Measurements from ENCODE around the gene ABCC1.
"Not testable (repeated sequence)": the region's sequence is repeated elsewhere in the genome, so short reads cannot be mapped to it uniquely, and the experiment has no call there.

The ABCC1 gene

DNA sequence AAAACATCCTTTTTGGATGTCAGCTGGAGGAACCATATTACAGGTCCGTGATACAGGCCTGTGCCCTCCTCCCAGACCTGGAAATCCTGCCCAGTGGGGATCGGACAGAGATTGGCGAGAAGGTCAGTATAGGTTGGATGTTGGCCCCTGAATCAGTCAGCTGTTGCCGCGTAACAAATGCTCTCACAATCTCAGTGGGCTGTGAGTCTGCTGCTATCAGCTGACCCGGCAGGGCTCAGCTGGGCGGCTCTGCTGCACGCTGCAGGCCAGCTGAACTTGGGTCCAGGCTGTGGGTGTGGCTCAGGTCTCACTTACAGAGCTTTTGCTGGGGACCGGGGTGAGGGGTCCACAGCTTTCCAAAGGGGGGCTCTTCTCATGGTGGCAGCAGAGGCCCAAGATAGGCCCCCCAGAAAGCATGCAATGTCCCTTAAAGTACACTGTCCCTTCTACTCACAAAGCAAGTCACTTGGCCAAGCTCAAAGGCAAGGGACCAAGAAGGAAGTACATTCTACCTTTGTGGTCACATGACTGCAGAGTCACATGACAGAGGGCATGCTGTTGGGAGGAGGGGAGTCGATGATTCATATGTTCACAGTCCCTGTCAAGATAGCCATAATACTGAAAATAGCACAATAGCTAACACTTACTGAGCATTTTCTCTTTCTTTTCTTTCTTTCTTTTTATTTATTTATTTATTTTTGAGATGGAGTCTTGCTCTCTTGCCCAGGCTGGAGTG, 134.2 kb downstream of the ABCC1 start:
- peak in 1 of 2 donors; percentile 5 for DNase-seq (ENCODE audit: low read depth in 2 of 2)

DNA sequence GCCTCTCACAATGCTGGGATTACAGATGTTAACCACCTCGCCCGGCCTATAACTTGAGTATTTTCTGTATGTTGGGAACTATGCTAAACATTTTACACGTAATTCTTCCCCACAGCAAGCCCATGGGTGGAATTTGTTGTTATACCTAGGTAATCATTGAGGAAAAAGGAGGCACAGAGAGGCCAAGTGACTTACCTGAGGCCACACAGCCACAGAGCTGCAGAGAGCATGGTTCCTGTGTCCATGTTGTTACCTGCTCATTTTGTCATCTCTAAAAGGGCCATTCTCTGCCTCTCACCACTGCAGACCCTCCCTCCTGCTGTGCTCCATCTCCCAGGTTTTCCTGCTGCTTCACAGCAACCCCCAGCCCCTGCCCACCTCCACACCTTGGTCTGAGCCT, 135.5 kb downstream of the ABCC1 start:
- DNase-seq (ENCODE audit: low read depth in 2 of 2) = no peak

DNA sequence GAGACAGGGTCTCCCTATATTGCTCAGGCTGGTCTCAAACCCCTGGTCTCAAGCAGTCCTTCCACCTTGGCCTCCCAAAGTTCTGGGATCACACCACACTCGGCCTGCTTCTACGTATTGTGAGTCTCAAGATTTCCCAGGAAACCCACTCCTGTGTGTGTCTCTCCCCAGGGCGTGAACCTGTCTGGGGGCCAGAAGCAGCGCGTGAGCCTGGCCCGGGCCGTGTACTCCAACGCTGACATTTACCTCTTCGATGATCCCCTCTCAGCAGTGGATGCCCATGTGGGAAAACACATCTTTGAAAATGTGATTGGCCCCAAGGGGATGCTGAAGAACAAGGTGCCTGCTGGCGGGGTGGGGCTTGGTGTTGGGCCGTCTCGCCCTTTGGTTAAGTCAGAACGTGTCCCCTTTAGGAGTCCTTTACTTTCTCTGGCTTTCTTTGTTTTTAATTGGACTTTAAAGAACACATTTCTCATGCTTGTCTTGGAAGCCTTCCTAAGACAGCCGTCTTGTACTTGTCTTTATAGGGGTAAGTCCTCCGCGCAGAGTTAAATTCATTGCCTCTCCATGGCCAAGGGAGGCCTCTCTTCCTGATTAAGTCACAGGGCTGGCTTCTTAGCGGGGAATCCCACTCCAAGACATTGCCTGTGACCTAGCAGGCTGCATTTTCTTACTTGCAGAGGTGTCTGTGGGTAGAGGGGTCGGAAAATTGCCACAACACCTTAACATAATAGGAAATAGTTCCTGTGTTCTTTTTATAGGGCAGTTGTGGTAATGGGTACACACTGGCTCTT, 137.4 kb downstream of the ABCC1 start:
- DNase-seq (ENCODE audit: low read depth in 2 of 2) = no peak

- DNase-seq (ENCODE audit: low read depth in 2 of 2) = no peak
These were observed 140.8 kb downstream of the ABCC1 start for GRCh38 chr16:16090238-16090637.

- DNase-seq (ENCODE audit: low read depth in 2 of 2) = no peak
These were observed 143.7 kb downstream of the ABCC1 start for GRCh38 chr16:16092925-16093627.

- no peak for DNase-seq (ENCODE audit: low read depth in 2 of 2)
These were observed 144.4 kb downstream of the ABCC1 start for GRCh38 chr16:16093628-16094332.

GRCh38 chr16:16095646-16096045, 146.2 kb downstream of the ABCC1 start:
- no peak for DNase-seq (ENCODE audit: low read depth in 2 of 2)

DNA sequence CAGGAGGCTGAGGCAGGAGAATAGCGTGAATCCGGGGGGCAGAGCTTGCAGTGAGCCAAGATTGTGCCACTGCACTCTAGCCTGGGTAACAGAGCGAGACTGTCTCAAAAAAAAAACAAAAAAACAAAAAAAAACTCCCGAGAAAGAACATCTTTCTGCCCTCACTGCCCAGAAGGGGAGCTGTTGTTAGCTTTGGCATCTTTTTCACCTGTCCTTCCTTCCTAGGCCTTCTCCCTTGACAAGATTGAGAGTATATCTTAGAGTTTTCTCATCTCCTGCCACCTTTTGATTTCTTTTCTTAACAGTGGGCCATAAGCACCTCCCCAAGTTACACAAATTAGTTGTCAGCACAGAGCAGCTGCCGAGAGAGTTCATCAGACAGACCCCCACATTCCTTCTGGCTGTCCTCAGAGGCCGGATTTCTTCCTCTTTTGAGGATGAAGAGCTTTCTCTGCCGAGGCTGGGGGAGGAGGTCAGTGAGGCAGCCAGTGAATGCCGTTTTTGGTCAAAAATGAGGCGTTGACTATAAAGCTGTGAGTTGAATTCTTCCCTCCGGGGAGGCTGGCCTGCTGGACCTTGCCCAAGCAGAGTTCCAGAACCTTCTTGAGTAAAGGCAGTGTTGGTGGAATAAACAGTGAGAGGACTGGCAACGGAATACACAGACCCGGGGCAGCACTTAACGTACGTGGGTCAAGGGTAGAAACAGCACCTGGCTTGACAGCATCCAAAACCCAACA, 146.9 kb downstream of the ABCC1 start:
- no peak for DNase-seq (ENCODE audit: low read depth in 2 of 2)

DNA sequence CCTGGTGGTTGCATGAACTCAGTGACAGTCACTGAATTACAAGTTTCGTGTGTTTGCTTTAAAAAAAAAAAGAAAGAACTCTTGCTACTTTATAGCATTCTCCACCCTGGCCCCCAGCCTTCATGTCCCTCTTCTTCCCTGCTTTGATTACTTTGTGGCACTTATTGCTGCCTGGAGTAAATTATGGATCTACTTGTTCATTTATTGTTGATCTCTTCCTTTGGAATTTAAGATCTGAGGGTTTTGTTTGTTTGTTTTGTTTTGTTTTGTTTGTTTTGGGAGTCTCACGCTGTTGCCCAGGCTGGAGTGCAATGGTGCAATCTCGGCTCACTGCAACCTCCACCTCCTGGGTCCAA, 147.4 kb downstream of the ABCC1 start:
- no peak for DNase-seq (ENCODE audit: low read depth in 2 of 2)

- DNase-seq (ENCODE audit: low read depth in 2 of 2) = no peak
These were observed 149.9 kb downstream of the ABCC1 start for GRCh38 chr16:16099320-16099719.

DNA sequence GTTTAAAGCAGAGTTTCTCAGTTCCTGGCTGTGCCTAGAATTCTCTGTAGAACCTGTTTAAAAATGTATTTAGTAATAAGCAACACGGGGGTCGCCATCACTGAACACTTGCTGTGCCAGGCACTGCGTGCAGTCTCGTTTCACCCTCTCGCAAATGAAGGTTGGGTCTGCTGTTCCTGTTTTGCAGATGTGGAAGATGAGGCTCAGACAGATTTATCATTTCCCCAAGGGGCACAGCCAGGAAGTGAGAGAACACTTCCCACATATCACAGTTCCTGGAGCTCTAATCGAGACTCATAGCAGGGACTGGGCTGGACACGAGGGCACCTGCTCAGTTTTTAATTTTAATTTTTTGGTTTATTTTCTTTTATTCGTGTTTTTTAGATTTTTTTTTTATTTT, 151.2 kb downstream of the ABCC1 start:
- DNase-seq (ENCODE audit: low read depth in 2 of 2) = no peak

- no peak for DNase-seq (ENCODE audit: low read depth in 2 of 2)
These were observed 152.2 kb downstream of the ABCC1 start for GRCh38 chr16:16101585-16101984.

- no peak for DNase-seq (ENCODE audit: low read depth in 2 of 2)
These were observed 153.3 kb downstream of the ABCC1 start for GRCh38 chr16:16102738-16103137.

DNA sequence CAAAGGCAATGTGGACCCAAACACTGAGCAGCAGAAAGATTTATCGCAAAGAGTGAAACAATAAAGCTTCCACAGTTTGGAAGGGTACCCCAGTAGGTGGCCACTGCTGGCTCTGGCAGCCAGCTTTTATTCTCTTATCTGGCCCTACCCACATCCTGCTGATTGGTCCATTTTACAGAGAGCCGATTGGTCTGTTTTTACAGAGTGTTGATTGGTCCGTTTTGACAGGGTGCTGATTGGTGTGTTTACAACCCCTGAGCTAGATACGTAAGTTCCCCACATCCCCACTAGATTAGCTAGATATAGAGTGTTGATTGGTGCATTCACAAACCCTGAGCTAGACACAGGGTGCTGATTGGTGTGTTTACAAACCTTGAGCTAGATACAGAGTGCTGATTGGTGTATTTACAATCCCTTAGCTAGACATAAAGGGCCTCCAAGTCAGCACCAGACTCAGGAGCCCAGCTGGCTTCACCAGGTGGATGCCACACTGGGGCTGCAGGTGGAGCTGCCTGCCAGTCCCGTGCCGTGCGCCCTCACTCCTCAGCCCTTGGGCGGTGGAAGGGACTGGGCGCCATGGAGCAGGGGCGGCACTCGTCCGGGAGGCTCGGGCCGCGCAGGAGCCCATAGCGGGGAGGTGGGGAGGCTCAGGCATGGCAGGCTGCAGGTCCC, 154.9 kb downstream of the ABCC1 start:
- DNase-seq (ENCODE audit: low read depth in 2 of 2) = not testable (repeated sequence)

DNA sequence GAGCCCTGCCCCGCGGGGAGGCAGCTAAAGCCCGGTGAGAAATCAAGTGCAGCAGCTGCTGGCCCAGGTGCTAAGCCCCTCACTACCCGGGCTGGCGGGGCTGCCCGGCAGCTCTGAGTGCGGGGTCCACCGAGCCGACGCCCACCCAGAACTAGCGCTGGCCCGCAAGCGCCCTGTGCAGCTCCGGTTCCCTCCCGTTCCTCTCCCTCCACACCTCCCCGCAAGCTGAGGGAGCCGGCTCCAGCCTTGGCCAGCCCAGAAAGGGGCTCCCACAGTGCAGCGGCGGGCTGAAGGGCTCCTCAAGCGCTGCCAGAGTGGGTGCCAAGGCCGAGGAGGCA, 155.4 kb downstream of the ABCC1 start:
- not testable (repeated sequence) for DNase-seq (ENCODE audit: low read depth in 2 of 2)

- DNase-seq (ENCODE audit: low read depth in 2 of 2) = no peak
These were observed 156.2 kb downstream of the ABCC1 start for GRCh38 chr16:16105646-16106045.

DNA sequence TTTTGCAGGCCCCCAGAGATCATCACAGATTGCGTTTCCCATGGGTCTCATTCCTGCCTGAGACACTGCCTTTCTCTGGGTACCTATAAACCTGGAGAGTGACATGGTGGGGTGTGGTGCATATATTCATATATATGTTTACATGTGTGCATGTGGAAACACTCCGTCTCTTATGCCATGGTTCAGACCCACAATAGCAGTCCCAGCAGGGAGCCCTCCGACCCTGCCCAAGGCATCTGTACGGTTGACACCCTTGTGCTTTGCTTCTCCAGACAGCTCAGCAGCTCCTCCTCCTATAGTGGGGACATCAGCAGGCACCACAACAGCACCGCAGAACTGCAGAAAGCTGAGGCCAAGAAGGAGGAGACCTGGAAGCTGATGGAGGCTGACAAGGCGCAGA, 157.1 kb downstream of the ABCC1 start:
- DNase-seq (ENCODE audit: low read depth in 2 of 2) = no peak

DNA sequence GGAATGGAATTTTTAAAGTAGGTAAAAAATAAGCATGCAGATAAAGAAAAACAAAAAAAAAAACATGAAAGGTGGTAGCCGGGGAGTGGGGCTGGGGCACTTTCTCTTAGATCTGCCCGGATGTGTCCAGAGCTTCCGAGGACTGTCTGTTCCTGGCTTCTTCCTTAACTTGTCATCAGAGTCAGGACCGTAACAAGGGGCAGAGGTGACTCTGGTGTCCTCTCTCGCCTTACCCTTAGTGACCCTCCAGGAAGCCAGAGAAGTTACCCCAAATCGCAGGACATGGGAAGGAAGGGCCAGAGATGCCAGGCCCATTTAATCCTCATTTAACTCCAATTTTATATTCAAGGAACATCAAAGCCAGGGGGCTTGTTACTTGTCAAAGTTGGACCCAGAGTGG, 158.4 kb downstream of the ABCC1 start:
- DNase-seq (ENCODE audit: low read depth in 2 of 2) = no peak

- DNase-seq (ENCODE audit: low read depth in 2 of 2) = no peak
These were observed 159.3 kb downstream of the ABCC1 start for GRCh38 chr16:16108759-16109158.

DNA sequence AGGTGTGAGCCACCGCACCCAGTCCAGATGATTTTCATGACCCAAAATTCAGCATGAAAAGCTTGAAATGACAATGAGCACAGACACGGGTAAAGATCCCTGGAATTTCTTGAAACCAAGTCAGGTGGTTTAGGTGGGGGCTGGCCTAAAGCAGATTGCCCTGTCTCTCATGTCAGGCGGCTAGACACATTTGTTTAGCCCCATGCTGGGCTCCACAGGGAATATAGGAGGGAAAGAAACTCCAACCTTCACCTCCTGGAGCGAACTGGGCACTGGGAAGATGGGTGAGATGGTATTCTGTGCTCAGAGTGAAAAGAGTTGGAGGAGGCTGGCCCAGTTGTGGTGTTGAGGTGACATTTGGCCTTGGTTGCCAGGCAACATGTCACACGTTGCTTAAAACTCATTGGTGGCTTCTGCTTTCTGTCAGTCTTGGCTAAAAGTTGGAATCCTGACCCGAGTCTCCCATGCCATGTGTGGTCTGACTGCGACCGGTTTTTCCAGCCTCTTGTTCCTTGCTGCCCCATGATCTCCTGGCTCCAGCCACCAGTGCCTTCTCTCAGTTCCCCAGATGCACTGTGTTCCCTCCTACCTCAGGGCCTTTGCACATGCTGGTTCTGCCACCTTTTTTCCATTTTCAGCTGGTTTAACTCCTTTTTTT, 160.2 kb downstream of the ABCC1 start:
- no peak for DNase-seq (ENCODE audit: low read depth in 2 of 2)

DNA sequence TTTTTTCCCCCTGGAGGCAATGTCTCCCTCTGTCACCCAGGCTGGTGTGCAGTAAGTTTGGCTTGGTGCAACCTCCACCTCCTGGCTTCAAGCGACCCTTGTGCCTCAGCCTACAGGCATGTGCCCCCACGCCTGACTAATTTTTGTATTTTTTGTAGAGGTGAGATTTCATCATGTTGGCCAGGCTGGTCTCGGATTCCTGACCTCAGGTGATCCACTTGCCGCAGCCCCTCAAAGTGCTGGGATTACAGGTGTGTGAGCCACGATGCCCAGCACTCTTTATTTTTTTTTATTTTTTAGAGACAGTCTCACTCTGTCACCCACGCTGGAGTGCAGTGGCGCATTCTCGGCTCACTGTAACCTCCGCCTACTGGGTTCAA, 160.7 kb downstream of the ABCC1 start:
- DNase-seq (ENCODE audit: low read depth in 2 of 2) = no peak
